ENCODE measurements around the gene AGO1. TPM values are rescaled to one million over a fixed set of nuclear protein-coding genes. Genes with fewer than 3 reads are reported as not detected.

AGO1 gene
- total and polyA plus RNA-seq, 10 of the 15 experiments (the other 5 are each of a cell fraction or from before 2014, with no cell fraction given) = 1.8 to 24.0 (median 8.1) TPM

DNA sequence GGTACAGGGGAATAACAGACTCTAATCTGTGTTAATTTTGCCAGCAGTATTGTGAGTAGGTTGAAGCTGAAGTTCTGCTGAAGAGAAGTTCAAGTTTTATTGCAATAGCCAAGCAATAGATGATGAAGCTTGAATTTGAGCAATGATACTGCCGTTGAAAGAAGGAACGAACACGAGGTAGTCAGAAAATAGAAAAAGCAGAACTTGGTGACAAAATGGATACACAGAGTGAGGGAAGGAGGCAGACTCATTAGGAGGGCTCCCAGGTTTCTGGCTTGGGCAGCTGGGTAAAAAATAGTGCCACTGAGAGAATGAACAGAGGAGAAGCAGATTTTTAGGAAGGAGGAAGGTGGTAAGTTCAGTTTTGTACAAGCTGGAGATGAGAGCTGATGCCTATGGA is 22.3 kb upstream of the AGO1 start:
- FAIRE-seq (no peak), DNase-seq (ENCODE audit: low read depth, low spot score) (no peak), ATAC-seq (no peak)
- ChIA-PET SMC1A (ENCODE audit: uncharacterized antibody, unreplicated experiment) (no interaction called here), CTCF (interaction anchor here (0.6 to 1.0 kb wide), 3 partner anchors 9 to 482 kb away, joined by 3 to 4 read pairs (median 3); no protein-coding TSS in a partner anchor), RAD21 (ENCODE audit: unreplicated experiment) (interaction anchor here (0.6 kb wide), 1 partner anchor 240 kb away, joined by 8 read pairs; no protein-coding TSS in a partner anchor), POLR2A (interaction anchor here (0.6 to 1.4 kb wide), 2 partner anchors 12 to 19 kb away, joined by 3 to 6 read pairs; no protein-coding TSS in a partner anchor)
- WGBS (ENCODE audit: insufficient coverage, insufficient replicate concordance, low lambda C conversion rate, missing lambda C conversion rate) = 37% methylated on average over 3 of the region's 3 CpGs
- H3K4me2 ChIP-seq (ENCODE audit: control insufficient read depth, insufficient read depth) = no peak overlapping the region
- no peaks in the 10 kb centered on the region for H3K9me3 ChIP-seq (replicated peaks; ENCODE audit: control insufficient read depth, insufficient read depth, low read length)
- in situ Hi-C loops (cut with MboI) = no loop called here
- intact Hi-C loops (cut with micrococcal nuclease; ENCODE audit: unreplicated experiment) = no loop called here
- no peaks in the 10 kb centered on the region for H3K4me1 ChIP-seq (ENCODE audit: control insufficient read depth, insufficient read depth, low read length)
- H3K9ac ChIP-seq (ENCODE audit: control insufficient read depth, insufficient read depth, low read length) = no peak overlapping the region
- H3K79me2 ChIP-seq (ENCODE audit: control insufficient read depth, insufficient read depth, low read length) = no peaks in the 10 kb centered on the region
- no TSS peak for BruUV-seq (replicated peaks)
- no peak overlapping the region for H2AFZ ChIP-seq (ENCODE audit: control insufficient read depth, low read depth, low read length)
- TF ChIP-seq GABPA (IDR thresholded peaks at IDR 0.05; ENCODE audit: low read depth) (no peak), MYB (IDR thresholded peaks at IDR 0.05; ENCODE audit: borderline replicate concordance, low read depth, low read length) (no peak), ZNF24 (IDR thresholded peaks at IDR 0.05) (no peak), ZNF622 (IDR thresholded peaks at IDR 0.05) (no peak), ZZZ3 (IDR thresholded peaks at IDR 0.05; ENCODE audit: control insufficient read depth, insufficient read length, low read depth) (no peak), HCFC1 (IDR thresholded peaks at IDR 0.05; ENCODE audit: low read length) (no peak), RCOR1 (conservative IDR thresholded peaks at IDR 0.05; ENCODE audit: low read depth, low read length) (no peak)
- TF ChIP-seq, protein P1, sequence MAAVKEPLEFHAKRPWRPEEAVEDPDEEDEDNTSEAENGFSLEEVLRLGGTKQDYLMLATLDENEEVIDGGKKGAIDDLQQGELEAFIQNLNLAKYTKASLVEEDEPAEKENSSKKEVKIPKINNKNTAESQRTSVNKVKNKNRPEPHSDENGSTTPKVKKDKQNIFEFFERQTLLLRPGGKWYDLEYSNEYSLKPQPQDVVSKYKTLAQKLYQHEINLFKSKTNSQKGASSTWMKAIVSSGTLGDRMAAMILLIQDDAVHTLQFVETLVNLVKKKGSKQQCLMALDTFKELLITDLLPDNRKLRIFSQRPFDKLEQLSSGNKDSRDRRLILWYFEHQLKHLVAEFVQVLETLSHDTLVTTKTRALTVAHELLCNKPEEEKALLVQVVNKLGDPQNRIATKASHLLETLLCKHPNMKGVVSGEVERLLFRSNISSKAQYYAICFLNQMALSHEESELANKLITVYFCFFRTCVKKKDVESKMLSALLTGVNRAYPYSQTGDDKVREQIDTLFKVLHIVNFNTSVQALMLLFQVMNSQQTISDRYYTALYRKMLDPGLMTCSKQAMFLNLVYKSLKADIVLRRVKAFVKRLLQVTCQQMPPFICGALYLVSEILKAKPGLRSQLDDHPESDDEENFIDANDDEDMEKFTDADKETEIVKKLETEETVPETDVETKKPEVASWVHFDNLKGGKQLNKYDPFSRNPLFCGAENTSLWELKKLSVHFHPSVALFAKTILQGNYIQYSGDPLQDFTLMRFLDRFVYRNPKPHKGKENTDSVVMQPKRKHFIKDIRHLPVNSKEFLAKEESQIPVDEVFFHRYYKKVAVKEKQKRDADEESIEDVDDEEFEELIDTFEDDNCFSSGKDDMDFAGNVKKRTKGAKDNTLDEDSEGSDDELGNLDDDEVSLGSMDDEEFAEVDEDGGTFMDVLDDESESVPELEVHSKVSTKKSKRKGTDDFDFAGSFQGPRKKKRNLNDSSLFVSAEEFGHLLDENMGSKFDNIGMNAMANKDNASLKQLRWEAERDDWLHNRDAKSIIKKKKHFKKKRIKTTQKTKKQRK (IDR thresholded peaks at IDR 0.05; ENCODE audit: low read depth, low read length) = no peak
- TF ChIP-seq, protein P2, sequence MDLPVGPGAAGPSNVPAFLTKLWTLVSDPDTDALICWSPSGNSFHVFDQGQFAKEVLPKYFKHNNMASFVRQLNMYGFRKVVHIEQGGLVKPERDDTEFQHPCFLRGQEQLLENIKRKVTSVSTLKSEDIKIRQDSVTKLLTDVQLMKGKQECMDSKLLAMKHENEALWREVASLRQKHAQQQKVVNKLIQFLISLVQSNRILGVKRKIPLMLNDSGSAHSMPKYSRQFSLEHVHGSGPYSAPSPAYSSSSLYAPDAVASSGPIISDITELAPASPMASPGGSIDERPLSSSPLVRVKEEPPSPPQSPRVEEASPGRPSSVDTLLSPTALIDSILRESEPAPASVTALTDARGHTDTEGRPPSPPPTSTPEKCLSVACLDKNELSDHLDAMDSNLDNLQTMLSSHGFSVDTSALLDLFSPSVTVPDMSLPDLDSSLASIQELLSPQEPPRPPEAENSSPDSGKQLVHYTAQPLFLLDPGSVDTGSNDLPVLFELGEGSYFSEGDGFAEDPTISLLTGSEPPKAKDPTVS (IDR thresholded peaks at IDR 0.05; ENCODE audit: low read depth, low read length) = no peak
- no peaks in the 10 kb centered on the region for H3K36me3 ChIP-seq (ENCODE audit: control insufficient read depth in 2 of 2, insufficient read depth in 2 of 2, low read length in 1 of 2)
- no peak overlapping the region for H3K4me3 ChIP-seq
- no peaks in the 10 kb centered on the region for H4K20me1 ChIP-seq (ENCODE audit: control insufficient read depth, insufficient read depth)
- no peaks in the 10 kb centered on the region for H3K27me3 ChIP-seq (replicated peaks in 1 of 2; ENCODE audit: control insufficient read depth in 2 of 2, insufficient read depth in 2 of 2, low read length in 1 of 2)
- H3K27ac ChIP-seq (ENCODE audit: control insufficient read depth, insufficient read depth) = no peak overlapping the region
